Measurements from ENCODE around the gene UGGT1.

The UGGT1 gene, protein sequence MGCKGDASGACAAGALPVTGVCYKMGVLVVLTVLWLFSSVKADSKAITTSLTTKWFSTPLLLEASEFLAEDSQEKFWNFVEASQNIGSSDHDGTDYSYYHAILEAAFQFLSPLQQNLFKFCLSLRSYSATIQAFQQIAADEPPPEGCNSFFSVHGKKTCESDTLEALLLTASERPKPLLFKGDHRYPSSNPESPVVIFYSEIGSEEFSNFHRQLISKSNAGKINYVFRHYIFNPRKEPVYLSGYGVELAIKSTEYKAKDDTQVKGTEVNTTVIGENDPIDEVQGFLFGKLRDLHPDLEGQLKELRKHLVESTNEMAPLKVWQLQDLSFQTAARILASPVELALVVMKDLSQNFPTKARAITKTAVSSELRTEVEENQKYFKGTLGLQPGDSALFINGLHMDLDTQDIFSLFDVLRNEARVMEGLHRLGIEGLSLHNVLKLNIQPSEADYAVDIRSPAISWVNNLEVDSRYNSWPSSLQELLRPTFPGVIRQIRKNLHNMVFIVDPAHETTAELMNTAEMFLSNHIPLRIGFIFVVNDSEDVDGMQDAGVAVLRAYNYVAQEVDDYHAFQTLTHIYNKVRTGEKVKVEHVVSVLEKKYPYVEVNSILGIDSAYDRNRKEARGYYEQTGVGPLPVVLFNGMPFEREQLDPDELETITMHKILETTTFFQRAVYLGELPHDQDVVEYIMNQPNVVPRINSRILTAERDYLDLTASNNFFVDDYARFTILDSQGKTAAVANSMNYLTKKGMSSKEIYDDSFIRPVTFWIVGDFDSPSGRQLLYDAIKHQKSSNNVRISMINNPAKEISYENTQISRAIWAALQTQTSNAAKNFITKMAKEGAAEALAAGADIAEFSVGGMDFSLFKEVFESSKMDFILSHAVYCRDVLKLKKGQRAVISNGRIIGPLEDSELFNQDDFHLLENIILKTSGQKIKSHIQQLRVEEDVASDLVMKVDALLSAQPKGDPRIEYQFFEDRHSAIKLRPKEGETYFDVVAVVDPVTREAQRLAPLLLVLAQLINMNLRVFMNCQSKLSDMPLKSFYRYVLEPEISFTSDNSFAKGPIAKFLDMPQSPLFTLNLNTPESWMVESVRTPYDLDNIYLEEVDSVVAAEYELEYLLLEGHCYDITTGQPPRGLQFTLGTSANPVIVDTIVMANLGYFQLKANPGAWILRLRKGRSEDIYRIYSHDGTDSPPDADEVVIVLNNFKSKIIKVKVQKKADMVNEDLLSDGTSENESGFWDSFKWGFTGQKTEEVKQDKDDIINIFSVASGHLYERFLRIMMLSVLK (N-terminal part only)

DNA sequence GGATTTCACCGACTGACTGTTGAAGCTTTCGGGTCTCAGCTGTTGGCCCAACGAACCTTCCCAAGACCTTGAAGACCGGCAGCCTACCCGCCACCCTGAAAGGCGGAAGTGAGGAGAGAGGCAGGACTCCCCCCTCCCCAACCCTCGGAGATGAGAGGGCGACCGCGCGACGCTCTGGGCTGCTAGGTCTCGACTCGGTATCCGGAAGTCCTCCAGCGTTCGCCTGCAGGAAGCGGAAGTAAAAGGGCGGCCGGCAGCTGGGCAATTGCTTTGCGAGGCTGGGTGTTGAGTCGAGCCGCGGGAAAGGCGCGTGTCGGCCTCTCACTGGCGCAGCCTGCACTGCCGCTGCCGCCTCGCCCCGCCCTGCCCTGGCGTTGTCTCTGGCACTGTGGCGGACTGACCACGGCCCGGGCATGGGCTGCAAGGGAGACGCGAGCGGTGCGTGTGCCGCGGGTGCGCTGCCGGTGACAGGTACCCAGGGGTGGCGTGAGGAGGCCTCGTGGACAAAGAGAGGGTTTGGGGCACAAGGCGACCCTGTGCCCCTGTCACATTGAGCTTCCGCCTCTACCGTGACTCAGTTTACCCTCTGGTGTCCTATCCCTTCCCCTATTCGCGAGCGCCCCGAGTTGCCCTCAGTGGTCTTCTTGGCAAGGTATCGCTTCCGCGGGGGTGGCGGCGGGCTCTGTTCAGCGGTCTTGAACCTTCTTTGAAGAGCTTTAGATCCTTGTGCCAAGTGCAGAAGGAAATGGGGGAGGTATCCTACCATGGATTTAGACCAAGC is at the start of gene UGGT1:
UGGT1 (plus strand) TSS at position 256 of the 781 bp plus-strand sequence; CDS start at position 414, 158 bp downstream.
- TF ChIP-seq CTCF (IDR thresholded peaks at IDR 0.05; ENCODE audit: extremely low read depth, insufficient read depth, missing control alignments), result no peak
- DNase-seq (ENCODE audit: low spot score), result peak; percentile 96
- in situ Hi-C loops (cut with MboI; ENCODE audit: low pct_unique_long_range_greater_than_20kb, low sequenced_read_pairs, unreplicated experiment), result no loop called here

GRCh38 chr2:128041561-128041960 is 49.4 kb upstream of the UGGT1 start:
- in situ Hi-C loops (cut with MboI; ENCODE audit: low pct_unique_long_range_greater_than_20kb, low sequenced_read_pairs, unreplicated experiment), result no loop called here

DNA sequence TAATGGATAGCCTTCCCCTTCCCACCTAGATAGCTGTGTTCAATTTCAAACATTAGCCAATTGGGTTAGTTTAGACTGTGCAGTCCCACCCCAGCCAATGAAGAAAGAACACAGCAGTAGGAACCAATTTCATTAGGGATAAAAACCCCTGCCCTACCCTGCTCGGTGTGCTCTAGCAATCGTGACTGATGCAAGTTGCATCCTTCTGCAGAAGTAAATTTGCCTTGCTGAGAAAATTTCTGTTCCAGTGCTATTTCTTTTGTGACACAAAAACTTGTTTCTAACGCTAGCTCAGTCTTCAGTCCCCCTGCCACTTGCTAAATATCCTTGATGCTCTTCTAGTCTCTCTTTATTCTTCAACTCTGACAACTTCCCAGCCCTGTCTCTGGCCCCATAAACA is 48.0 kb upstream of the UGGT1 start:
- no peak for TF ChIP-seq CTCF (IDR thresholded peaks at IDR 0.05; ENCODE audit: extremely low read depth, insufficient read depth, missing control alignments)
- in situ Hi-C loops (cut with MboI; ENCODE audit: low pct_unique_long_range_greater_than_20kb, low sequenced_read_pairs, unreplicated experiment), result no loop called here
- no peak for DNase-seq (ENCODE audit: low spot score)

More at GRCh38 chr2:128041561-128041960, 49.4 kb upstream of the UGGT1 start:
- TF ChIP-seq CTCF (IDR thresholded peaks at IDR 0.05; ENCODE audit: extremely low read depth, insufficient read depth, missing control alignments), result no peak
- no peak for DNase-seq (ENCODE audit: low spot score)

- in situ Hi-C loops (cut with MboI; ENCODE audit: low pct_unique_long_range_greater_than_20kb, low sequenced_read_pairs, unreplicated experiment), result no loop called here
- DNase-seq (ENCODE audit: low spot score), result no peak
- no peak for TF ChIP-seq CTCF (IDR thresholded peaks at IDR 0.05; ENCODE audit: extremely low read depth, insufficient read depth, missing control alignments)
These were observed 37.7 kb upstream of the UGGT1 start for GRCh38 chr2:128053331-128053730.

GRCh38 chr2:128054104-128054885 is 36.7 kb upstream of the UGGT1 start:
- in situ Hi-C loops (cut with MboI; ENCODE audit: low pct_unique_long_range_greater_than_20kb, low sequenced_read_pairs, unreplicated experiment), result no loop called here
- no peak for TF ChIP-seq CTCF (IDR thresholded peaks at IDR 0.05; ENCODE audit: extremely low read depth, insufficient read depth, missing control alignments)

More at GRCh38 chr2:128054104-128054885, 36.7 kb upstream of the UGGT1 start:
- DNase-seq (ENCODE audit: low spot score), result no peak
